Measurements from ENCODE around the gene KANK4.
A peak's percentile ranks its signal among the peaks of the same experiment; 100 is the strongest.
"Not testable (repeated sequence)": the region's sequence is repeated elsewhere in the genome, so short reads cannot be mapped to it uniquely, and the experiment has no call there.

KANK4 gene

GRCh38 chr1:62245201-62245600 lies 74.0 kb downstream of the KANK4 start:
- Histone ChIP-seq H3K27me3 (no peaks in the 10 kb centered on the region), H3K4me1 (no peaks in the 10 kb centered on the region; the same call in 1 of the 2 replicates), H3K36me3 (no peaks in the 10 kb centered on the region), H3K4me3 (ENCODE audit: low read depth, low read length) (no peak overlapping the region), H3K9me3 (no peaks in the 10 kb centered on the region)
- no peak for TF ChIP-seq CTCF (IDR thresholded peaks at IDR 0.05; ENCODE audit: low read depth, low read length)
- DNase-seq, result no peak

GRCh38 chr1:62244380-62244779 lies 74.9 kb downstream of the KANK4 start:
- H3K4me3 ChIP-seq (ENCODE audit: low read depth, low read length); H3K27me3 ChIP-seq; H3K36me3 ChIP-seq; DNase-seq; H3K9me3 ChIP-seq; H3K4me1 ChIP-seq: not testable (repeated sequence)

GRCh38 chr1:62241371-62242131 lies 77.7 kb downstream of the KANK4 start:
- Histone ChIP-seq H3K9me3 (no peaks in the 10 kb centered on the region), H3K4me1 (no peaks in the 10 kb centered on the region), H3K36me3 (no peaks in the 10 kb centered on the region), H3K4me3 (ENCODE audit: low read depth, low read length) (no peak overlapping the region), H3K27me3 (no peaks in the 10 kb centered on the region)
- TF ChIP-seq CTCF (IDR thresholded peaks at IDR 0.05; ENCODE audit: low read depth, low read length), result no peak
- peak; percentile 19 for DNase-seq

GRCh38 chr1:62240651-62241370 lies 78.4 kb downstream of the KANK4 start:
- Histone ChIP-seq H3K4me3 (ENCODE audit: low read depth, low read length) (no peak overlapping the region), H3K9me3 (no peaks in the 10 kb centered on the region), H3K27me3 (no peaks in the 10 kb centered on the region), H3K4me1 (no peaks in the 10 kb centered on the region), H3K36me3 (no peaks in the 10 kb centered on the region)
- no peak for DNase-seq
- no peak for TF ChIP-seq CTCF (IDR thresholded peaks at IDR 0.05; ENCODE audit: low read depth, low read length)

GRCh38 chr1:62239652-62240403 lies 79.4 kb downstream of the KANK4 start:
- not testable (repeated sequence) for H3K27me3 ChIP-seq; H3K36me3 ChIP-seq; H3K9me3 ChIP-seq; DNase-seq; H3K4me1 ChIP-seq; H3K4me3 ChIP-seq (ENCODE audit: low read depth, low read length)

- no peak for TF ChIP-seq CTCF (IDR thresholded peaks at IDR 0.05; ENCODE audit: low read depth, low read length)
- Histone ChIP-seq H3K9me3 (no peaks in the 10 kb centered on the region), H3K4me3 (ENCODE audit: low read depth, low read length) (no peak overlapping the region), H3K4me1 (no peaks in the 10 kb centered on the region), H3K27me3 (no peaks in the 10 kb centered on the region), H3K36me3 (no peaks in the 10 kb centered on the region)
- DNase-seq, result no peak
Measured at GRCh38 chr1:62238507-62238906, 80.7 kb downstream of the KANK4 start.
